ENCODE results near the gene SRP14.

GRCh38 chr15:40042791-40043320, 3.9 kb upstream of the SRP14 start:
- no peak for TF ChIP-seq GATA2 (IDR thresholded peaks at IDR 0.05; ENCODE audit: low read depth, low read length)
- no peak for TF ChIP-seq GATA3 (IDR thresholded peaks at IDR 0.05; ENCODE audit: low read depth, low read length)

All from SH-SY5Y (cell line).